Limb (tissue), 2 donors: ENCODE results near the gene ADK.
A peak's percentile ranks its signal among the peaks of the same experiment; 100 is the strongest.
"Not testable (repeated sequence)": the region's sequence is repeated elsewhere in the genome, so short reads cannot be mapped to it uniquely, and the experiment has no call there.

Experiments
- DNase-seq, 2 donors: peaks; one replicate each; pipeline ENCODE4 v3.0.0-alpha.2; 2016; ENCODE audit errors: extremely low spot score in 2 of 2

Gene ADK

GRCh38 chr10:74347522-74347921 lies 196.5 kb downstream of the ADK start:
- no peak for DNase-seq

DNA sequence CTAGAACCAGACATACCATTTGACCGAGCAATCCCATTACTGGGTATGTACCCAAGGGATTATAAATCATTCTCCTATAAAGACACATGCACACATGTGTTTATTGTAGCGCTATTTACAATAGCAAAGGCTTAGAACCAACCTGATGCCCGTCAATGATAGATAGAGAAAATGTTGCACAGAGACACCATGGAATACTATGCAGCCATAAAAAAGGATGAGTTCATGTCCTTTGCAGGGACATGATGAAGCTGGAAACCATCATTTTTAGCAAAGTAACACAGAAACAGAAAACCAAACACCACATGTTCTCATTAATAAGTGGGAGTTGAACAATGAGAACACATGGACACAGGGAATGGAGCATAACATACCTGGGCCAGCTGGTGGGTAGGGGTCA lies 202.0 kb downstream of the ADK start:
- not testable (repeated sequence) for DNase-seq

DNA sequence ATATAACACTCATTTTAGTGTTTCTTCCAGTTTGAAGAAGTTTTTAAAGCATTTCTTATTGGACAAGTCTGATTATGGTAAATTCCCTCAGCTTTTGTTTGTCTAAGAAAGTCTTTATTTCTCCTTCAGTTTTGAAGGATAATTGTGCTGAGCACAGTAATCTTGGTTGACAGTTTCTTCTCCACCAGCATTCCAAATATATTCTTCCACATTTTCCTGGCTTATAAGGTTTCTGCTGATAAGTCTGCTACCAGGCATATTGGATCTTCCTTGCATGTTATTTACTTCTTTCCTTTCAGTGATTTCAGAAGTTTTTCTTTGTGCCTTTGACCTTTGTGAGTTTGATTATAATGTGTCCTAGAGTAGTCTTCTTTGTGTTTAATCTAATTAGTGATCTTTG lies 210.7 kb downstream of the ADK start:
- no peak for DNase-seq

- DNase-seq, result no peak
Measured at GRCh38 chr10:74363727-74364126, 212.7 kb downstream of the ADK start.

- no peak for DNase-seq
Measured at GRCh38 chr10:74365109-74365508, 214.1 kb downstream of the ADK start.

DNA sequence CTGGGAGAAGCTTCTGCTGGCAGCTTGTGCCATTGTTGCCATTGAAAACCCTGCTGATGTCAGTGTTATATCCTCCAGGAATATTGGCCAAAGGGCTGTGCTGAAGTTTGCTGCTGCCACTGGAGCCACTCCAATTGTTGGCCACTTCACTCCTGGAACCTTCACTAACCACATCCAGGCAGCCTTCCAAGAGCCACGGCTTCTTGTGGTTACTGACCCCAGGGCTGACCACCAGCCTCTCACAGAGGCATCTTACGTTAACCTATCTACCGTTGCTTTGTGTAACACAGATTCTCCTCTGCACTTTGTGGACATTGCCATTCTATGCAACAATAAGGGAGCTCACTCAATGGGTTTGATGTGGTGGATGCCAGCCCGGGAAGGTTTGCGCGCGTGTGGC lies 220.7 kb downstream of the ADK start:
- DNase-seq, result no peak

- DNase-seq, result no peak
Measured at GRCh38 chr10:74373059-74373458, 222.0 kb downstream of the ADK start.

GRCh38 chr10:74377476-74377875 lies 226.5 kb downstream of the ADK start:
- DNase-seq, result no peak

GRCh38 chr10:74379474-74379873 lies 228.5 kb downstream of the ADK start:
- DNase-seq, result no peak

DNA sequence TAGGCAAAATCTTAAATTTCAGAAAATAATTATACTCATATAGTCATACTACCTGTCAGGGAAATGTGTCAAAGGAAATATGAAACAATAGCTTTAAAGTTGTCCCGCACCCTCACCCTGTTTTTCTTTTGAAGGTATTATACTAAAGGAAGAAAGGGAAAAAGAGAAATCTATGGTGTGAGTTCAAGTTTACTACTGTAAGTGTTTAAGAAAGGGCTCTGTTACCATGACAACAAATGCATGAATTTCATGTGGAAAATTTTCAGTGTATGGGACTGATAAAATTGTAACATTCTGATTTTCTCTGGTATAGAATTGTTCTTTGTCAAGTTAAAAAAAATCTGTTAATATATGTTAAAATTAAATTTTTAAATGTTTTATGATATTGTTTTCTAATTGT lies 229.8 kb downstream of the ADK start:
- DNase-seq, result no peak

DNA sequence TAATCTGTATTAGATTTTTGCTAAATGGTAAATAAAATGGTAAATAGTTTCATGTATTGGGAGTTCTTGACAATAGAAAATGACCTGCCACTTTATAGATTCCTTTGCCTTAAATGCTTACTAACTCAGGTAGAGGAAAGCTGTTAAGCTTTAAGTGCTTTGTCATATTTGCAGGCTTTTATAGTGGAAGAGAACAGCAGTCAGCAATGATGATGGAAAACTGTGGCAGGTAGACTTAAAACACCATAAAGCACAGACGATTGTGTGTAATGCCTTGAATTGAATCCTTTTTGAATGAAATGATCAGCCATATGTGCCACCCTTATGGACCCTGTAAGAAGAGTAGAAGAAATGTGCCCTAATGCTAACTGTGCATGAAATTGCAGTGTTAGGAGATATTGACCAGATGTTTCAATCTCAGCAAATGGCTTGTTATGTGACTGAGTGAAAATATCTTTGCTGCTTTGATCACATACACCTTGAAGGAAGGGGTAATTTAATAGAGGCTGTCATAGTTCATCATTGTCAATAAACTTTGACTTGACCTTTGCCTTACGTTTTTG lies 230.4 kb downstream of the ADK start:
- no peak for DNase-seq

GRCh38 chr10:74382663-74383062 lies 231.6 kb downstream of the ADK start:
- no peak for DNase-seq

DNA sequence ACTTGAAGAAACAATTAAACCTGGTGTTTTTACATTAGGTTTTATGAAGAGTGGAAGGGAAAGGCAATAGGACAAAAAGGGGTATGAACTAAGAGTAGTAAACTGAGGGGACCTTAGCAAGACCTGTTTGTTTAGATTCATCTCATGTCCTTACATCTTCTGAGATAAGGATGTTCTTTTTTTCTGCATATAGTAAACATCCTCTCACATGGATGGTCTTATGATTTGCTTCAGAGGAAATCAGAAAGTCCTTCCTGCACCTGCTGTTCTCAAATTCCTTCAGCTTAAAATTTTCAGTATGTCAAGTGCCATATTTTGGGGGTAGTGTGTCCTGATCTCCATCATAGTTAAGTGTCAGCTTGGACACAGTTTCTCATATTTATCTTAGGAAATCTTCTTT lies 232.6 kb downstream of the ADK start:
- DNase-seq, result no peak

DNA sequence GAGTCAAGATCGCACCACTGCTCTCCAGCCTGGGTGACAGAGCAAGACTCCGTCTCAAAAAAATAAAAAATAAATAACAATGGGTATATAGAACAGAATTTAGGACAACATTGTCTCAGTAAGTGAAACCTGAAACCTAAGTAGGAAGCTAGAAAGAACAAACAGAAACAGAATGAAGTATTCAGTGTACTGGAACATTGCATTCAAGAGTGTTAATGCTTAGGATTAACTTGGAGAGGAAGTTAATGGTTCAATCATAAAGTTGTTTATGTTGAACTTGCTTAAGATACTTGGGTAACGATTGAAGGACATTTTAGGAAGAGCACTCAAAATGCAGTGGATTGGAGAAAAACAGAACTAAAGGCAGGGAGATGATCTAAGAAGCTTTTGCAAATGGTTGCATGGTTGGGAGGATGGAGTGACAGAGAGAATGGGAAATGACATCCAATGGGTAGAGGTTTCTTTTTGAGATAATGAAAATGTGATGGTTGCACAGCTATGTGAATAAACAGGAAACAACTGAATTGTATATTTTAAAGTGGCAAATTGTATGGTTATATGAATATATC lies 233.7 kb downstream of the ADK start:
- DNase-seq, result no peak

DNA sequence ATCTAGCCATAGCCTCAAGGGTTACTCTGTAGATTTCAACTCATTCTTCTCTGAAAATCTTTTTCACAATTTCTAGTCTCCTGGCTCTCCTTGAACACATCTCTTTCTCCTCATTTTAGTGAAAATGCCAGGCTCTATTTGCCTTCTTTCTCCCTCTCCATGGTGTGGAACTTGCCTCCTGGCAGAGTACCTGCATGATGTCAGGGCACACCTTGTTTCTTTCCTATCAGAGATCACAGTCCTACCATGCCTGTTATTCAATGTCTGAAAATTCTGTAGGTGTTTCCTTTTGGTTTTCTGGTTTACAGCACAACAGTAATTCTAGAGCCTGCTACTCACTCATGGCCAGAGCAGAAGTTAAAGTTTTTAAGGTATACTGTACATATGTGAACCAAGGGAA lies 237.8 kb downstream of the ADK start:
- DNase-seq, result no peak

DNA sequence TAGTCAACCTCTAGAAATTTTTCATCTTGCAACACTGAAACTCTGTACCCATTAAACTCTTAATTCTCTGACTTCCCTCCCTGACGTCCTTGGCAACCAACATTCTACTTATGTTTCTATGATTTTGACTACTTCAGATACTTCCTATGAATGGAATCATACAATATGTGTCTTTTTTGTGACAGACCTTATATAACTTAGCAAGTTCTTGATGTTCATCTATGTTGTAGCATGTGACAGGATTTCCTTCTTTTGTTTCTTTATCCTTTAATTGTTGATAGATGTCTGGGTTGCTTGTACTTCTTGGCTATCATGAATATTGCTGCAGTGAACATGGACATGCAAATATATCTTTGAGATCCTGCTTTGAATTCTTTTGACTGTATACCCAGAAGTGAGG lies 240.8 kb downstream of the ADK start:
- DNase-seq, result no peak

DNA sequence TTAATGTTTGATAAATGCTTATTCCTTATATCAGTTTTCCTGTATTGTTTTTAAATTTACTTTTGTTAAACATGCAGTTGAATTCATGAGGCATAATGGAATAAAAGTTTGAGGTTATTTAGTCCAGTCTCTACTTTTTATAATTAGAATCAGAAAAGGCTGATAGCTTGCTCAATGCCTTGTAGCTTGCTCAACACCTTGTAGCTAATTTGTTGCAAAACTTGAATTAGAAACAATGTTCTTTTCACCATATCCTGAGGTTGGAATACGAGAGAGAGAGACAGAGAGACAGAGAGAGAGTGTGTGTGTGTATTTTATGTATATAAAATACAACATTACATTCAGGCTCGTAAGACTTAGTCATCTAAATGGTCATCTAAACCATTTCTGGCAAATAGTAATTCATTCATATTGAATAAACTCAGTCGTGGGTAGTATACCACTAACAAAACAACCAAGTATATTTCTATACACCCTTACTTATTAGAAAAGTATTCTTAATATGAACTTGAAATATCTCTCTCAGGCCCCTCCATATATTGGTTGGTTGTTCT lies 243.5 kb downstream of the ADK start:
- no peak for DNase-seq

GRCh38 chr10:74400186-74400585 lies 249.2 kb downstream of the ADK start:
- no peak for DNase-seq

GRCh38 chr10:74406006-74406405 lies 255.0 kb downstream of the ADK start:
- DNase-seq, result no peak

DNA sequence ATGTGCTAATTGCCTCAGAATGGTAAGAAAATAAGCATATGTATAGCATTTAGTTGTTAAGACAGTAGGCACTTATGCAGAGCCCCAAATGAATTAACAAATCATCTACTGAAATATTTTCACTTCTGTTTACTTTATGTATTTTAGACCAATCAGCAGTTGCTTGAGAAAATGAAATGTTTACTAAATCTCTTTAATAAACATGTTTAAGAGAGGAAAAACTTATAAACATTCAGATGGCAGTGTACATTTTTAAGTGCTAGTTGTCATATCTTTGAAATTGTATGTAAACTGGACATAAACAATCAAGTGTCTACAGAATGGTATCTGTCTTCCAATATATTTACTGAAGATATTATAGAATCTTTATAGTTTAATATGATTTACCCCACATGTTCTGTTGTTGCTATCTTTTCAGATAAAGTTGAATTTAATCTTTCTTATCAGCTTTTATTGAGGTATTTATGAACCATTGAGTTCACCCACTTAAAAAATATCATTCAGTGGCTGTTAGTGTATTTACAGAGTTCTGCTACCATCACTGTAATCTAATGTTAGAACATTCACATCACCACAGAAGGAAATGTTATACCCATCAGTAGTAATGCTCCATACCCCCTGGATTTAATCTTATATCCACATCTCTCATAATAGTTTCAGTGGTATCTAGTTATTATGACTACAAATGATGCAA lies 264.3 kb downstream of the ADK start:
- no peak for DNase-seq

GRCh38 chr10:74417397-74417796 lies 266.4 kb downstream of the ADK start:
- no peak for DNase-seq

GRCh38 chr10:74418285-74418872 lies 267.4 kb downstream of the ADK start:
- DNase-seq, result peak; percentile 51 to 65
